Renal pelvis (tissue), 4 donors: Measurements from ENCODE around the gene FASN. TPM values are rescaled to one million over a fixed set of nuclear protein-coding genes. Genes with fewer than 3 reads are reported as not detected.

ENCODE experiments used
- DNase-seq: peaks from one replicate; pipeline ENCODE4 v3.0.0-alpha.2; 2013
- polyA plus RNA-seq, 3 donors: library from polyadenylated mRNA; unstranded; fragments of 120-200 nt; gene quantifications; one replicate each; pipeline ENCODE4 v1.2.1, GENCODE V29; 2013; ENCODE audit not compliant: insufficient read length in 3 of 3

FASN gene
- polyA plus RNA-seq, 3 donors: 41.4 to 56.7 (median 50.1) TPM

DNA sequence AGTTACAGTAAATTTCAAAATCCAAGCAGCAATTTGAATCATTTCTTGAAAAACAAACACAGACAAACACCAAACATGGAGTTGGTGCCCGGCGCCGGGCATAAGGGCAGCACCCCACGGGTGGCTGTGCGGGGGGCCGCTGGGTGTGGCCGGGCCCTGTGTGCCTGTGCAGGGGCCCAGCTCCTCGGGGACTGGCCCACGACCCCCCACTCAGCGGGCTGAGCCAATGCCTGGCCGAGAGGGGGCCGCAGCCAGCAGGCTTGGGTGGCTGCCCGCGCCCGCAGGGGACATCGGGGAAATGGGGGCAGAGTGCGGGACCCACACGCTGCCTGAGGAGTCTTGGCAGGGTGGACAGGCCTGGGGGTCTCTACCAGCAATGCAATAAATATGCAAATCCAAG is 19.6 kb downstream of the FASN start:
- no peak for DNase-seq

GRCh38 chr17:82077617-82078358 is 20.2 kb downstream of the FASN start:
- DNase-seq: no peak

DNA sequence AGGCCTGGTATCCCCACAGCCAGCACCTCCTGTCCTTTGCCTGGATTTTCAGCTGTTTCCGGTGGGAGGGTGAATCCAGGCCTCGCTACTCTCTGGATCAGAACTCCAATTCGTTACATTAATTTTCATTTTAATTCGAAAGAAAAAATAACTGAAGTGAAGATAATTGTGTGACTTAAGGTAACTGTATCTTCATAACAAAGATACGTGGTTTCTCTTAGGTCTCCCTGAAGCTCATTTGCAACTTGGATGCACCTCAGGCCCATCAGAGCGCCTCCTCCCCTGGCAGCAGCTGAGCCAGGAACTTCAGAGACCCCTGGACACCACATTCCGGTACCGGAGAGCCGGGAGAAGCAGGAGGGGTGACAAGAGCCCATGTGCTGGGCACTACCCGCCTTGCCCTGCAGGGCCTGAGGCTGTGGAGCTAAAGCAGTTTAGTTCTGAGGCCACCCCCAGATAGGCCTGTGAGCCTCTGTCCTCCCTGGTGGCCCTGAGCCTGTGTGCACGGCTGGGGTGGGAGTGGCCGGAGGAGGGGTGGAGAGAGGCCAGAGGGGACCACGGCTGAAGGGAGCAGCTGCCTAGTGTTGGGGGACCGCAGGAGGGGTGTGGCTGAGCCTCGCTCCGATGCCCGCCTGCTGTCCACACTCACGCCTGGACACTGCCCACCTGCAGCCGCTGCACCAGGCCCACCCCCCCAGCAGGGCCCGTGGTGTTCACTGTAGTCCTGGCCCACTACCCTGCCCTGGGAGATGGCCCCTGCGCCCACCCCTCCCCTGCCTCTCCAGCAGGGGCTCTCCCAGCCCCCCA is 21.0 kb downstream of the FASN start:
- no peak for DNase-seq

DNA sequence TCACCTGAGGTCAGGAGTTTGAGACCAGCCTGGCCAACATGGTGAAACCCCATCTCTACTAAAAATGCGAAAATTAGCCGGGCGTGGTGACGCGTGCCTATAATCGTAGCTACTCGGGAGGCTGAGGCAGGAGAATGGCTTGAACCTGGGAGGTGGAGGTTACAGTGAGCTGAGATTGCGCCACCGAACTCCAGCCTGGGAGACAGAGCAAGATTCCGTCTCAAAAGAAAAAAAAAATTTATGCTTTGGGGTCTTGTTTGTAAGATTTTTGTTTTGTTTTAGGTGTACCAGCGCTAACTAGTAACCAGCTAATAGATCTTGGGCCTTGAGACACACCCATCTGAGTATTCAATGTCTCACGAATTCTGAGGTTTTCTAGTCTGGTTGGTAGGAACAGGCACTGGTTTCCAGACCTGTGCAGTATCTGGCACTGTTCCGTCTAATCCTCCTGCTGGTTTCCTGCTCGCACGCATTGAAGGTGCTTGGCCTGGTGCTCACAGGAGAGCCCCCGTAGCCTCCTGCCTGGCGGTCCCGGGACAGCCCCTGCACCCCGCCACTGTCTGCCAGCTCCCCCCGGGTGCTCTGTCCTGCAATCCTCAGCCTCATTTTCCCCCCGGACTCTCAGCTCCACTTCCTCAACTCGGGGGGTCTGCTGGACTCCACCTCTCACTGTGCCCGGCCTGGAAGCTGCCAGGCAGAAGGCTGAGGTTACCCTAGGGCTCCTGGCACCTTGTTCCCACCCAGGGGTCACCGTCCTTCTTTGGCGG is 21.8 kb downstream of the FASN start:
- no peak for DNase-seq

GRCh38 chr17:82073446-82073845 is 24.6 kb downstream of the FASN start:
- no peak for DNase-seq

DNA sequence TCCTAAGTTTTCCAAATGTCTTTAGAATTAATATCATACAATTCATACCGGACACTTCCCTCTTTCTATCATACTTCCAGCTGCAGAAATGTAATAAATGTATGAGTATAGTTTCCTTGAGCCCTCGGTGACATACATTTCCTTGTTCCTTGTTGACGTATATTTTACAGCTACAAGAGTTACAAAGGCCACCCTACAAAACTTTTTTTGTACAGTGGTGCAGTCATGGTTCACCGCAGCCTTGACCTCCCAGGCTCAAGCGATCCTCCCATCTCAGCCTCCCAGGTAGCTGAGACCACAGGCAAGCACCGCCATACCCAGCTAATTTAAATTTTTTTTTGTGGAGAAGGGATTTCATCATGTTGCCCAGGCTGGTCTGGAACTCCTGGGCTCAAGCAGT is 25.2 kb downstream of the FASN start:
- no peak for DNase-seq

DNA sequence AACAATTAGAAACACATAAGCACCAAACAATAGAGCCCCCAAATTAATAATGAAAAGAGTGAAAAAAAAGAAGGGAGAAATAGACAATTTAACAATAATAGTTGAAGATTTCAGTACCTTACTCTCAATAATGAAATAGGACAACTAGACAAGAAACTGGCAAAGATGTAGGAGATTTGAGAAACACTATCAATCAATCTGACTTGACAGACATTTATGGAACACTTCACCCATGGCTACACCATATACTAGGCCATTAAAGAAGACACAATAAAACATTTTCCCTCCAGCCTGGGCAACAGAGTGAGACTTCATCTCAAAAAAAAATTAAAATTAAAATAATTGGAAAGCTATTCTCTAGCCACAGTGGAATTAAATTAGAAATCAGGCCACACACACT is 27.4 kb downstream of the FASN start:
- DNase-seq: no peak

GRCh38 chr17:82065638-82066303 is 32.3 kb downstream of the FASN start, which contains the start of gene DUS1L:
DUS1L (minus strand) TSS chr17:82065804; CDS start chr17:82065059, 745 bp downstream.
- DNase-seq: peak; percentile 31

GRCh38 chr17:82065193-82065637 is 32.8 kb downstream of the FASN start:
- DNase-seq: no peak

- no peak for DNase-seq
These were observed 33.4 kb downstream of the FASN start for GRCh38 chr17:82064433-82065192.

DNA sequence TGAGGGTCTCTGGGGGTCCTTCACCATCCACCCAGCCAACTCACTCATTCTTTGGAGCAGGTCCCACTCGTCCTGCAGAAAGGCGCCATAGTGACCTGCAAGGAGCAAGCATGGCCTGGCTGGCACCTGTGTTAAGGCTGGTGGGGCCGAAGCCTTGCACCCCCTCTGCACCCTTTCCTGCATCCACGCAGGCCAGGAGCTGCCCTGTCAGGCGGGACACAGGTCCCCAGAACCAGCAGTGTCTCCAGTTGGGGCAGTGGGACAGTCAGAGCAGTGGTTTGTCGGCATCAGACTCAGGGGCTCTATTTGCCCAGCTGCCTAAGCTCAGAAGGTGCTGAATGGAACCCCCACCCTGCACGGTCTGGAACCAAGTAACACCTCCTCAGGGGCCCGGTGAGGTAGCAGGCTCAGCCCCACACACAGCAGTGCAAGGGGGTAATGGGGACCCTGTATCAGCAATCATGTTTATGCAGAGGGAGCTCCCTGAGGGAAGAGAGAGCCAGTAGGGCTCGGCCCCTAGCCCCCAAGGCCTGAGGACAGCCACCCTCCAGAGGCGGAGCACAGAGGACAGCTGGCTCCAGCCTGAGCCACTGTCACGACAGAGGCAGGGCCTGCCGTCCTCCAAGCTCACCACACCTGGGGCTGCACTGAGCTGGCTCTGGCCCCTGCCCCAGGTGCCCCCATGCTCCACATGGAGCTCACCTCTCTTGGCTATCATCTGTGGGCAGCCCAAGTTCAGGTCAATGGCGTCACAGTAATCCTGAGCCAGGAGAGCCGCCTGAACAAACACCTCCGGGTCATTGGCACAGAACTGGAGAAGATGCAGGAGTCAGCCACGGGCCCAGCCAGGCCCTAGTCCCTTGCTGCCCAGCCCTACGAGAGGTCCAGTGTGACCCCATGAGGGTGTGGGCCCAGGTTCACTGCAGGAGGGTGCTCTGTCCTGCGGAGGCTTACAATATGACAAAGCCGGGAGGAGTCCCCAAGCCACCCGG is 34.3 kb downstream of the FASN start:
- DNase-seq: no peak

- DNase-seq: no peak
These were observed 35.1 kb downstream of the FASN start for GRCh38 chr17:82062984-82063368.

DNA sequence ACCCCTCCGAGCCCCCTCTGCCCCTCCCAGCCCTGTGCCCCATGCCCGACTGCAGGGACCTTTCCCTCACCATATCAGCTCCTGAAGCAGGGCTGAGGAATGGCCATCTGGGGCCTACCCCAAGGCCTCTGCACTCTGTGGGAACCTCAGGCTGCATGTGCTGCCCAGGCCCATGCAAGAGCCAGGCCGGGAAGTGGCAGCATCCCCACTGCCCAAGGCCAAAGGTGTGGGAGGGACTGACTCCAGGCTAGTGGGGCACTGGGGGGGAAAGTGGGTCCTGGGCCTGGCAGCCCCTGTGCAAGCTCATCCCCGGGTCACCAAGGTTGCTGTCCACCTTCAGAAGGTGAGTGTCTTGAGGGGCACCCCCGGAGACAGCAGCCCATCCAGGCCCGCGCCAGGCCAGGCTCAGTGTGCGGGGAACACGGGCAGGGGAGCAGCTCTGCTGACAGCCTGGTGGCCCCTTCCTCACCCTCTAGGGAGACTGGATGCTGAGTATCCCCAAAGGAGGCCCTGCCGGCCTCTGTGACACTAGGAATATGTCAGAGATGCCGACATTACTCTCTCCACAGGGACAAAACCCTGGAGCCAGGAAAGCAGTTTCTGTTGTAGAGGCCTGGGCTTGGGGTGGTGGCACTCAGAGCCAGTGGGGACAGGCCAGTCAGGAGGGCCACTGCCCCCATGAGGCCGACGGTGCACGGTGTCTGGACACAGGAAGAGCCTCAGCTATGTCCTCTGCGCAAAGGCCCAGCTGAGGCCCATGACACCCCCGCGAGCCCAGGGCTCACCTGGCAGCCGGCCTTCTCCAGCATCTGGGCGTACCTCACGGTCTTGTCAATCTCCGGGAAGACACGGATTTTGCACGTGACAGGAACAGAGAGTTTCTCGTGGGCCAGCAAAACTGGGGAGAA is 35.7 kb downstream of the FASN start:
- no peak for DNase-seq

DNA sequence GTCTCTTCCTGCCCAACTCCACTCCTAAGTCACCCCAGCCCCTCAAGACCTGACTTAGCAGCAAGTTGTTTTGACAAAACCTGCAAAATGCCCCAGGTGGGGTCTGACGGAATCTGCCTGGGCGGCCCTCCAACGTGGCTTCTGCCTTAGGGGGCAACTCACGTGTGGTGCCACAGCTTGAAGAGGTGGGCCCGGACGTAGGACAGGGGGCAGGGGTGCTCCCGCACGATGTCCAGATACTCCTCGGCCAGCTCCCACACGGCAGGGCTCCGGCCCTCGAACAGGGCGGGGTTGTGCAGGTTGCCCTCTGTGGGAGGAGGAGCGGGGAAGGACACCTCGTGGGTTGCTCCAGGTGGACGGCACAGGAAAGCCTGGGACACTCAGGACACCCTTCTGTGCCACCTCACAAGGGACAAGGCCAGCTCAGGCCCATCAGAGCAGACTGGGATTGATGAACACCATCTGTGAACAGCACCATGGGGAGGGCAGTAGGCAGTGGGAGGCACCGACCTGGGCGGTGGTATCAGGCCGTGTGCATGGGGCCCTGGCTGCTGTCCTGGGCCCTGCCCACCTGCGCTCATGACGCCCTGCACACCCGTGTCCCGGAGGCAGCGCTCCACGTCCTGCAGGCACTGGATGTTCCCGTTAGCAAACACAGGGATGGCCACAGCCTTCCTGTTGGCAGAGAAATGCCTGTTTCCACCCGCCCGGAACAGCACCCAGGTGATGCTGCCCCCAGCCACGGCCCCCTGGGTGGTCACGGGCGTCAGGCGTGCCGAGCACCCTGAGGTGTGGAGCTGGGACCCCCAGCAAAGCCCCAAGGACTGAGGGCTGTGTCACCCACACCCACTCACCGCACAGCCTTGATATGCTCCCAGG is 36.8 kb downstream of the FASN start:
- DNase-seq: no peak

GRCh38 chr17:82060614-82061013 is 37.4 kb downstream of the FASN start:
- DNase-seq: no peak

DNA sequence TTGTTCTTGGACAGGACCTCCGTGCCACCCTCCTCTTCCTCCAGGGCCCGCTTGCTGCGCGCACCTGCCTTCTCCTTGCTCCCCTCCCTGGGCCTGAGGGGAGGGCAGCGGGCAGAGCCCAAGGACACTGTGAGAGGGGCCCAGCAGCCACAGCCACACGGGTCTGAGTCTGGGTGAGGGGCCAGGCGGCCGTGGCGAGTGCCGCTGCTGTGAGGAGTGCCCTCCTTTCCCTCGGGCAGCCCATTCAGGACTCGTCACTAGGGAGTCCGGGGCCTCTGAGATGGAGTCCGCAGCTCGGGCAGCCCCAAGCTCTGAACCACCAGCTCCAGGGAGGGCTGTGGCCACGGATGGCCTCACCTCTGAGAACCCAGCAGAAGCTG is 38.0 kb downstream of the FASN start:
- DNase-seq: no peak

DNA sequence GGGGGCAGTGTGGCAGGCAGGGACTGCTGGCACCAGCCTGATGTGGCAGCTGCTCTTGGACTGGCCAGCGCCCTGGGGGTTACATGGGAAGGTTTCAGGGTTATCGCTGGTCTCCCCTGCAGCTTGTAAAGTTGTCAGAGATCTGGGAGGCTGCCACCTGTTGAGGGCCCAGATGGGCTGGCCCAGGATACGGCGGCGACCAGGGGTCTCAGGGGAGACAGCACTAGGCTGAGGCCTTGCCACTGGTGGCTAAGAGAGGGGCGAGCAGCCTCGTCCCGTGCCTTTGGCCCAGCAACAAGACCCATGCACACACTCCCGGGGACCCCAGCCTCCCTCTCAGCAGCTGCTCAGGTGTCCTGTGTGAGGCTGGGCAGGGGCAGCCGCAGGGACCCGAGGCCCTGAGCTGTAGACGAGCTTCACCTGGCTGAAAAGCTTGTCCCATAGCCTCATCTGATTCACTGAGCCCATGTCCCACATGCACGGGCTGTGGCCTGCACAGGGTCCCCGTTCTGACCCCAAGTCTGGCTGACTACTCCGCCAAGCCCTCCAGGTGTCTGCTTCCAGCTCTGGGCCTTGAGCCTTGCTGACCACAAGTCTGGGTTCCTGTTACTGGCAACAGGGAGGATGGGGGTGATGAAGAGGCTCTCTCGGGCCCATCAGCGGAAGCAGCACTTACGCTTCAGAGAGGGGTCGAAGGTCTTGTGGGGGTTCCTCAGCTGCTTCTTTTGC is 38.6 kb downstream of the FASN start:
- no peak for DNase-seq
